GM23248 (cell line): Measurements from ENCODE around the gene FZD4.
"Not testable (repeated sequence)": the region's sequence is repeated elsewhere in the genome, so short reads cannot be mapped to it uniquely, and the experiment has no call there.

Source experiments
- EZH2 ChIP-seq: fragments of 200-600 bp; sonication (generic); IDR thresholded peaks from 2 replicates; pipeline ENCODE4 v1.6.1; 2018; ENCODE audit warnings: antibody characterized with exemption, mild to moderate bottlenecking; ENCODE audit not compliant: insufficient read depth, poor library complexity, severe bottlenecking
- EZH2phosphoT487 ChIP-seq: fragments of 200-600 bp; sonication (generic); IDR thresholded peaks from 2 replicates; pipeline ENCODE4 v1.6.1; 2018; ENCODE audit warnings: antibody characterized with exemption, moderate library complexity, mild to moderate bottlenecking, low read depth; ENCODE audit not compliant: insufficient read depth

DNA sequence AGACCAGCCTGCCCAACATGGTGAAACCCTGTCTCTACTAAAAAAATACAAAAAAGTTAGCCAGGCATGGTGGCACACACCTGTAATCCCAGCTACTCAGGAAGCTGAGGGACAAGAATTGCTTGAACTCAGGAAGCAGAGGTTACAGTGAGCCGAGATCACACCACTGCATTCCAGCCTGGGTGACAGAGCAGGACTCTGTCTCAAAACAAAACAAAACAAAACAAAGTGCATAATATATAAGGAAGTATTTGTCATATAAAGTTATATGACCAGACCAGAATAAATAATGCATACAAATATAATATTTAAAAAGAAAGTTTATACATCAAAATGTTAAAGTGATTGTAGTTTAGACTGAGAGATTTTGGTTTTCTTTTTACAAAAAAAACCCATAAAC lies 39.3 kb downstream of the FZD4 start:
- not testable (repeated sequence) for TF ChIP-seq EZH2, EZH2phosphoT487
